SK-N-SH (cell line): Measurements from ENCODE around the gene TNFAIP3. TPM values are rescaled to one million over a fixed set of nuclear protein-coding genes. Genes with fewer than 3 reads are reported as not detected.

ENCODE experiments used
- CTCF ChIA-PET: fragments of 300-600, 350-600 bp; formaldehyde crosslinking; extraction: SDS; loops from one replicate; lab custom pipeline; 2021; lab: Yijun Ruan, JAX
- POLR2A ChIA-PET: fragments of 350-600 bp; sonication (Branson Sonifier 250); formaldehyde crosslinking; extraction: SDS; loops from one replicate; lab custom pipeline; 2020; ENCODE audit warnings: antibody characterized with exemption, inconsistent platforms; lab: Yijun Ruan, JAX
- DNase-seq: peaks from one replicate; pipeline ENCODE4 v3.0.0; 2012
- H2AFZ ChIP-seq: fragments of 200-600 bp; sonication (generic); 2 replicates; pipeline ENCODE4 v1.8.1; 2016; ENCODE audit warnings: antibody characterized with exemption, mild to moderate bottlenecking, low read depth
- H3F3A ChIP-seq: fragments of 200-600 bp; sonication (generic); replicated peaks from 2 replicates; pipeline ENCODE3; 2016; ENCODE audit warnings: antibody characterized with exemption, mild to moderate bottlenecking; ENCODE audit not compliant: insufficient read depth
- H3K27ac ChIP-seq, 2 experiments: fragments of 200-500 bp in 1 of 2; fragments of 200-600 bp in 1 of 2; sonication (Bioruptor generic) in 1 of 2; sonication (generic), shearing (Covaris generic) in 1 of 2; 2 replicates each; pipeline versions ENCODE4 v1.5.1 to v1.6.1; 2014 to 2016; ENCODE audit warnings: low read depth in 2 of 2, inconsistent platforms in 1 of 2, low read length in 1 of 2, mild to moderate bottlenecking in 1 of 2, mixed read lengths in 1 of 2
- H3K27me3 ChIP-seq: fragments of 200-600 bp; sonication (generic), shearing (Covaris generic); 2 replicates; pipeline ENCODE4 v1.6.1; 2016; ENCODE audit warnings: mixed run types; ENCODE audit not compliant: insufficient read depth
- H3K36me3 ChIP-seq, 2 experiments: fragments of 200-500 bp in 1 of 2; fragments of 200-600 bp in 1 of 2; sonication (Bioruptor generic) in 1 of 2; sonication (generic) in 1 of 2; replicated peaks in 1 of 2; 2 replicates each; pipeline versions ENCODE3 to v1.5.1; 2014 to 2016; ENCODE audit warnings: low read length in 1 of 2, mild to moderate bottlenecking in 1 of 2; ENCODE audit not compliant: insufficient read depth in 2 of 2, control insufficient read depth in 1 of 2
- H3K4me1 ChIP-seq, 2 experiments: fragments of 200-500 bp in 1 of 2; fragments of 200-600 bp in 1 of 2; sonication (Bioruptor generic) in 1 of 2; sonication (generic), shearing (Covaris generic) in 1 of 2; 2 replicates each; pipeline versions ENCODE4 v1.5.1 to v1.6.1; 2014 to 2016; ENCODE audit warnings: low read depth in 1 of 2, low read length in 1 of 2, mixed run types in 1 of 2; ENCODE audit not compliant: insufficient read depth in 2 of 2, control insufficient read depth in 1 of 2
- H3K4me2 ChIP-seq: fragments of 200-600 bp; sonication (generic), shearing (Covaris generic); 2 replicates; pipeline ENCODE4 v1.6.1; 2017; ENCODE audit warnings: mixed run types
- H3K4me3 ChIP-seq, 2 experiments: fragments of 200-500 bp in 1 of 2; fragments of 200-600 bp in 1 of 2; sonication (Bioruptor generic) in 1 of 2; sonication (generic), shearing (Covaris generic) in 1 of 2; 2 replicates each; pipeline versions ENCODE4 v1.5.1 to v1.8.1; 2014 to 2016; ENCODE audit warnings: low read depth in 2 of 2, inconsistent platforms in 1 of 2, low read length in 1 of 2, mild to moderate bottlenecking in 1 of 2, mixed read lengths in 1 of 2, moderate library complexity in 1 of 2
- H3K79me2 ChIP-seq: fragments of 200-600 bp; sonication (generic); 2 replicates; pipeline ENCODE4 v1.8.1; 2017; ENCODE audit warnings: mild to moderate bottlenecking; ENCODE audit not compliant: insufficient read depth
- H3K9ac ChIP-seq: fragments of 200-600 bp; sonication (generic); 2 replicates; pipeline ENCODE4 v1.6.1; 2017; ENCODE audit warnings: mixed run types
- H3K9me2 ChIP-seq: fragments of 200-600 bp; sonication (generic); 2 replicates; pipeline ENCODE4 v1.6.1; 2017; ENCODE audit warnings: mixed run types
- H3K9me3 ChIP-seq: fragments of 200-600 bp; sonication (generic); 2 replicates; pipeline ENCODE4 v1.6.1; 2017; ENCODE audit warnings: mixed run types, mild to moderate bottlenecking, moderate library complexity
- H4K20me1 ChIP-seq: fragments of 200-600 bp; sonication (generic); 2 replicates; pipeline ENCODE4 v1.6.1; 2017; ENCODE audit warnings: mild to moderate bottlenecking, mixed run types; ENCODE audit not compliant: insufficient read depth
- EP300 ChIP-seq, 2 experiments: IDR thresholded peaks; 2 replicates each; pipeline versions ENCODE4 v1.4.0 to v1.6.1; 2012; ENCODE audit warnings: borderline replicate concordance in 1 of 2, low read depth in 1 of 2, low read length in 1 of 2
- FOXM1 ChIP-seq: IDR thresholded peaks from 2 replicates; pipeline ENCODE4 v1.4.0; 2012; ENCODE audit warnings: low read depth, mild to moderate bottlenecking
- MXI1 ChIP-seq: IDR thresholded peaks from 2 replicates; pipeline ENCODE4 v1.6.1; 2012; ENCODE audit warnings: mild to moderate bottlenecking, low read depth, low read length, improper control_type of control experiment
- NFIC ChIP-seq: IDR thresholded peaks from 2 replicates; pipeline ENCODE4 v1.4.0; 2012; ENCODE audit warnings: borderline replicate concordance
- NRF1 ChIP-seq: IDR thresholded peaks from 2 replicates; pipeline ENCODE4 v1.6.1; 2012; ENCODE audit warnings: low read depth, mild to moderate bottlenecking, low read length
- PBX3 ChIP-seq: IDR thresholded peaks from 2 replicates; pipeline ENCODE4; 2012
- POLR2AphosphoS5 ChIP-seq: IDR thresholded peaks from 2 replicates; pipeline ENCODE4 v1.6.1; 2012; ENCODE audit warnings: low read depth, low read length
- RCOR1 ChIP-seq: fragments of 150-350 bp; IDR thresholded peaks from 2 replicates; pipeline ENCODE4 v1.6.1; 2017; ENCODE audit warnings: antibody characterized with exemption, low read length
- REST ChIP-seq: IDR thresholded peaks from 2 replicates; pipeline ENCODE4 v1.6.1; 2012; ENCODE audit warnings: mild to moderate bottlenecking, low read depth, low read length, moderate library complexity
- TCF12 ChIP-seq: IDR thresholded peaks from 2 replicates; pipeline ENCODE4 v1.4.0; 2012
- TEAD4 ChIP-seq: IDR thresholded peaks from 2 replicates; pipeline ENCODE4 v1.4.0; 2012; ENCODE audit warnings: mild to moderate bottlenecking, borderline replicate concordance; ENCODE audit not compliant: insufficient read depth
- USF1 ChIP-seq: IDR thresholded peaks from 2 replicates; pipeline ENCODE4 v1.4.0; 2012; ENCODE audit warnings: low read depth, borderline replicate concordance
- YY1 ChIP-seq: IDR thresholded peaks from 2 replicates; pipeline ENCODE4 v1.4.0; 2012; ENCODE audit warnings: low read depth, mild to moderate bottlenecking
- WGBS: methylation state at CpG from one replicate; pipeline ENCODE4 v1.1.6; 2017; ENCODE audit warnings: low lambda C conversion rate; 5-methylcytosine and 5-hydroxymethylcytosine counted together
- polyA plus RNA-seq, 3 experiments: library from polyadenylated mRNA; depleted of rRNA; stranded (reverse); fragments of >200 nt; gene quantifications; 2 replicates each; pipeline ENCODE4 v1.2.3, GENCODE V29; 2012

The TNFAIP3 gene
- polyA plus RNA-seq, 1 of the 3 experiments (the other 2 are of a cell fraction), result 1.0 TPM

- no peaks in the 10 kb centered on the region for H3K36me3 ChIP-seq
- H3K4me1 ChIP-seq, result no peaks in the 10 kb centered on the region
- no peaks in the 10 kb centered on the region for H4K20me1 ChIP-seq
- H3K4me2 ChIP-seq, result no peak overlapping the region
- POLR2A ChIA-PET, result no interaction called here
- CTCF ChIA-PET, result no interaction called here
- no peaks in the 10 kb centered on the region; the same call in 1 of the 2 replicates for H3K27me3 ChIP-seq
- no peaks in the 10 kb centered on the region for H3K9me2 ChIP-seq
- no peaks in the 10 kb centered on the region for H3F3A ChIP-seq
- 43% methylated on average over 1 of the region's 2 CpGs for WGBS
- no peak overlapping the region for H3K9ac ChIP-seq
- DNase-seq, result no peak
- H3K79me2 ChIP-seq, result no peaks in the 10 kb centered on the region
- no peak overlapping the region for H3K27ac ChIP-seq
- H3K4me3 ChIP-seq, result no peak overlapping the region
- TF ChIP-seq REST (no peak), TEAD4 (no peak), FOXM1 (no peak), MXI1 (no peak), NRF1 (no peak), USF1 (no peak), YY1 (no peak), RCOR1 (no peak), TCF12 (no peak), EP300 (IDR thresholded peaks at IDR 0.05; ENCODE audit: borderline replicate concordance in 1 of 2, low read depth in 1 of 2, low read length in 1 of 2) (no peak), POLR2AphosphoS5 (no peak)
- no peaks in the 10 kb centered on the region for H3K9me3 ChIP-seq
- H2AFZ ChIP-seq, result no peak overlapping the region
Measured at GRCh38 chr6:137890983-137891537, 24.0 kb downstream of the TNFAIP3 start.

- no peak overlapping the region for H3K4me3 ChIP-seq
- no peaks in the 10 kb centered on the region for H3K79me2 ChIP-seq
- no peak overlapping the region for H2AFZ ChIP-seq
- no peaks in the 10 kb centered on the region; the same call in 1 of the 2 replicates for H3K27me3 ChIP-seq
- no peak for DNase-seq
- no peaks in the 10 kb centered on the region for H3K4me1 ChIP-seq
- H4K20me1 ChIP-seq, result no peaks in the 10 kb centered on the region
- H3K9me2 ChIP-seq, result no peaks in the 10 kb centered on the region
- H3K27ac ChIP-seq, result no peak overlapping the region
- CTCF ChIA-PET, result no interaction called here
- no peaks in the 10 kb centered on the region for H3K9me3 ChIP-seq
- TF ChIP-seq EP300 (IDR thresholded peaks at IDR 0.05; ENCODE audit: borderline replicate concordance in 1 of 2, low read depth in 1 of 2, low read length in 1 of 2) (no peak), PBX3 (0 out of 2 replicates have a peak, but pooled peaks have one; percentile 17), NFIC (no peak)
- H3K9ac ChIP-seq, result no peak overlapping the region
- 11% methylated on average over 3 of the region's 3 CpGs for WGBS
- no peaks in the 10 kb centered on the region for H3K36me3 ChIP-seq
- no peak overlapping the region for H3K4me2 ChIP-seq
- POLR2A ChIA-PET, result no interaction called here
- H3F3A ChIP-seq, result no peaks in the 10 kb centered on the region
Measured at GRCh38 chr6:137892271-137892708, 25.2 kb downstream of the TNFAIP3 start.
